Panc1 (cell line): ENCODE data around the gene TIMM9. TPM values are rescaled to one million over a fixed set of nuclear protein-coding genes. Genes with fewer than 3 reads are reported as not detected.
A peak's percentile ranks its signal among the peaks of the same experiment; 100 is the strongest.

Source experiments
- ATAC-seq: fragments of 200-7000 bp; cut with Tn5 transposase; 2 replicates; pipeline ENCODE4 v1.9.1; 2020; ENCODE audit warnings: mild to moderate bottlenecking, moderate library complexity
- BruUV-seq: library from RNA; stranded (reverse); fragments of 400-500 nt; replicated peaks from 2 replicates; lab custom pipeline; 2021; lab: Mats Ljungman, UMichigan
- CTCF ChIA-PET: fragments of 300-600 bp; sonication (Branson Sonifier 250); formaldehyde crosslinking; loops from one replicate; lab custom pipeline; 2022; ENCODE audit warnings: antibody characterized with exemption; lab: Charles Lee
- POLR2A ChIA-PET: fragments of 300-600 bp; sonication (Branson Sonifier 250); formaldehyde crosslinking; loops from one replicate; lab custom pipeline; 2022; ENCODE audit warnings: antibody characterized with exemption; lab: Charles Lee
- DNase-seq: peaks from one replicate; pipeline ENCODE4 v3.0.0-alpha.2; 2010; ENCODE audit warnings: low read depth, low spot score
- H3K27ac ChIP-seq: 2 replicates; pipeline ENCODE4 v1.5.1; 2011; ENCODE audit warnings: mild to moderate bottlenecking, low read length, inconsistent platforms
- H3K27me3 ChIP-seq: fragments of 200-500 bp; sonication (Bioruptor generic); 2 replicates; pipeline ENCODE4 v1.6.0; 2014; ENCODE audit warnings: low read length, inconsistent platforms; ENCODE audit not compliant: control insufficient read depth, insufficient read depth
- H3K36me3 ChIP-seq: fragments of 200-500 bp; sonication (Bioruptor generic); 2 replicates; pipeline ENCODE4 v1.5.1; 2014; ENCODE audit warnings: inconsistent platforms, mild to moderate bottlenecking, low read length, moderate library complexity; ENCODE audit not compliant: control insufficient read depth, insufficient read depth
- H3K4me1 ChIP-seq: 2 replicates; pipeline ENCODE4 v1.5.1; 2011; ENCODE audit warnings: inconsistent platforms, mild to moderate bottlenecking, low read length, moderate library complexity; ENCODE audit not compliant: control insufficient read depth, insufficient read depth
- H3K4me3 ChIP-seq, 2 experiments: 2 replicates each; pipeline ENCODE4 v1.5.1; 2011 to 2012; ENCODE audit warnings: low read depth in 2 of 2, low read length in 2 of 2, mild to moderate bottlenecking in 2 of 2, inconsistent platforms in 1 of 2, moderate library complexity in 1 of 2
- H3K9me3 ChIP-seq: fragments of 200-500 bp; sonication (Bioruptor generic); 2 replicates; pipeline ENCODE4 v1.5.1; 2014; ENCODE audit warnings: low read depth, mild to moderate bottlenecking, inconsistent platforms, low read length, moderate library complexity; ENCODE audit not compliant: control insufficient read depth, insufficient read depth
- POLR2AphosphoS5 ChIP-seq: IDR thresholded peaks from 2 replicates; pipeline ENCODE4 v1.6.1; 2012; ENCODE audit warnings: mild to moderate bottlenecking, low read depth, low read length, moderate library complexity
- SIN3A ChIP-seq: IDR thresholded peaks from 2 replicates; pipeline ENCODE4 v1.6.1; 2012; ENCODE audit warnings: low read depth, mild to moderate bottlenecking, low read length, moderate library complexity, borderline replicate concordance; ENCODE audit not compliant: insufficient read depth
- TCF7L2 ChIP-seq: IDR thresholded peaks from 2 replicates; pipeline ENCODE4 v1.6.1; 2011; ENCODE audit warnings: mild to moderate bottlenecking, low read depth, low read length, inconsistent platforms
- in situ Hi-C: cut with HindIII; loops from 2 replicates; pipeline ENCODE4 v1.10.0; 2016; ENCODE audit warnings: low sequenced_read_pairs, low pct_unique_long_range_greater_than_20kb
- intact Hi-C: fragments of 100-400 bp; cut with micrococcal nuclease; formaldehyde crosslinking; loops from one replicate; pipeline ENCODE4 v1.10.0; 2022; ENCODE audit not compliant: unreplicated experiment
- total RNA-seq: library from RNA; stranded (reverse); gene quantifications from one replicate; pipeline ENCODE4 v1.2.1, GENCODE V29; 2021; ENCODE audit not compliant: unreplicated experiment
- TF ChIP-seq, protein P1 (sequence below): fragments of 450-650 bp; IDR thresholded peaks from 2 replicates; pipeline ENCODE4 v1.5.1; 2017; ENCODE audit warnings: mild to moderate bottlenecking
- TF ChIP-seq, protein P2 (sequence below), 2 experiments: IDR thresholded peaks; 2 replicates each; pipeline ENCODE4 v1.6.1; 2011 to 2012; ENCODE audit warnings: low read depth in 2 of 2, control low read depth in 1 of 2, low read length in 1 of 2, mild to moderate bottlenecking in 1 of 2, moderate library complexity in 1 of 2; ENCODE audit not compliant: insufficient read depth in 1 of 2

TIMM9 gene
- total RNA-seq, 1 experiment from 2014 or later, result 34.4 TPM

DNA sequence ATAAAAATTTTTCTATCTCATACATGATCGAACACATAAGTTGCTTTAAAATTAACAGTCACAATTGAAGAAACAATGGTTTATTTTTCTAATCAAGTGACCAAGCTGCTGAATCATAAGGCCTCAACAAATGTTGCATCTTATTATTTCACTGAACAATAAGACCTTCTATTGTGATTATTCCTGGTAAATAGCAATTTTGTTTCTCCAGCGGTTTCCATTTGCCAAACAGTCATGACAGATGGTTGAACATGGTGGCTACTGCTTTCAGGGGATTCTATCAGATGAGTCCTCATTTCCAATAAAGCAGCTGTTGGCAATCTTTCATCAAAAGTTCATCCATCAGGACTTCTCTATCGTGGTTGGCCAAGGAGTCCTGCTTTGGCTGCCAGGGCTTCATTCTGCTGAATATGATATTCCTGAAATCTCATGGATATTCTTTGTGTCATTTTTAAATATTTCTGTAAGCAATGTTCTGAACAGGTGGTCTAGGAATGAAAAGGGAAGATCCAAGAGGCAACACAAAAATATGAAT is 18.6 kb downstream of the TIMM9 start:
- ChIA-PET POLR2A (no interaction called here), CTCF (no interaction called here)
- ATAC-seq (no peak), DNase-seq (no peak)
- intact Hi-C loops, result no loop called here
- Histone ChIP-seq H3K9me3 (no peaks in the 10 kb centered on the region), H3K4me1 (no peaks in the 10 kb centered on the region), H3K27ac (no peak overlapping the region), H3K4me3 (no peak overlapping the region), H3K36me3 (peaks cover 11% of the 10 kb centered on the region), H3K27me3 (no peaks in the 10 kb centered on the region)
- in situ Hi-C loops, result no loop called here
- TF ChIP-seq, protein P1, sequence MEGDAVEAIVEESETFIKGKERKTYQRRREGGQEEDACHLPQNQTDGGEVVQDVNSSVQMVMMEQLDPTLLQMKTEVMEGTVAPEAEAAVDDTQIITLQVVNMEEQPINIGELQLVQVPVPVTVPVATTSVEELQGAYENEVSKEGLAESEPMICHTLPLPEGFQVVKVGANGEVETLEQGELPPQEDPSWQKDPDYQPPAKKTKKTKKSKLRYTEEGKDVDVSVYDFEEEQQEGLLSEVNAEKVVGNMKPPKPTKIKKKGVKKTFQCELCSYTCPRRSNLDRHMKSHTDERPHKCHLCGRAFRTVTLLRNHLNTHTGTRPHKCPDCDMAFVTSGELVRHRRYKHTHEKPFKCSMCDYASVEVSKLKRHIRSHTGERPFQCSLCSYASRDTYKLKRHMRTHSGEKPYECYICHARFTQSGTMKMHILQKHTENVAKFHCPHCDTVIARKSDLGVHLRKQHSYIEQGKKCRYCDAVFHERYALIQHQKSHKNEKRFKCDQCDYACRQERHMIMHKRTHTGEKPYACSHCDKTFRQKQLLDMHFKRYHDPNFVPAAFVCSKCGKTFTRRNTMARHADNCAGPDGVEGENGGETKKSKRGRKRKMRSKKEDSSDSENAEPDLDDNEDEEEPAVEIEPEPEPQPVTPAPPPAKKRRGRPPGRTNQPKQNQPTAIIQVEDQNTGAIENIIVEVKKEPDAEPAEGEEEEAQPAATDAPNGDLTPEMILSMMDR, result no peak
- TF ChIP-seq TCF7L2 (no peak), POLR2AphosphoS5 (no peak), SIN3A (no peak)
- TF ChIP-seq, protein P2, sequence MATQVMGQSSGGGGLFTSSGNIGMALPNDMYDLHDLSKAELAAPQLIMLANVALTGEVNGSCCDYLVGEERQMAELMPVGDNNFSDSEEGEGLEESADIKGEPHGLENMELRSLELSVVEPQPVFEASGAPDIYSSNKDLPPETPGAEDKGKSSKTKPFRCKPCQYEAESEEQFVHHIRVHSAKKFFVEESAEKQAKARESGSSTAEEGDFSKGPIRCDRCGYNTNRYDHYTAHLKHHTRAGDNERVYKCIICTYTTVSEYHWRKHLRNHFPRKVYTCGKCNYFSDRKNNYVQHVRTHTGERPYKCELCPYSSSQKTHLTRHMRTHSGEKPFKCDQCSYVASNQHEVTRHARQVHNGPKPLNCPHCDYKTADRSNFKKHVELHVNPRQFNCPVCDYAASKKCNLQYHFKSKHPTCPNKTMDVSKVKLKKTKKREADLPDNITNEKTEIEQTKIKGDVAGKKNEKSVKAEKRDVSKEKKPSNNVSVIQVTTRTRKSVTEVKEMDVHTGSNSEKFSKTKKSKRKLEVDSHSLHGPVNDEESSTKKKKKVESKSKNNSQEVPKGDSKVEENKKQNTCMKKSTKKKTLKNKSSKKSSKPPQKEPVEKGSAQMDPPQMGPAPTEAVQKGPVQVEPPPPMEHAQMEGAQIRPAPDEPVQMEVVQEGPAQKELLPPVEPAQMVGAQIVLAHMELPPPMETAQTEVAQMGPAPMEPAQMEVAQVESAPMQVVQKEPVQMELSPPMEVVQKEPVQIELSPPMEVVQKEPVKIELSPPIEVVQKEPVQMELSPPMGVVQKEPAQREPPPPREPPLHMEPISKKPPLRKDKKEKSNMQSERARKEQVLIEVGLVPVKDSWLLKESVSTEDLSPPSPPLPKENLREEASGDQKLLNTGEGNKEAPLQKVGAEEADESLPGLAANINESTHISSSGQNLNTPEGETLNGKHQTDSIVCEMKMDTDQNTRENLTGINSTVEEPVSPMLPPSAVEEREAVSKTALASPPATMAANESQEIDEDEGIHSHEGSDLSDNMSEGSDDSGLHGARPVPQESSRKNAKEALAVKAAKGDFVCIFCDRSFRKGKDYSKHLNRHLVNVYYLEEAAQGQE (IDR thresholded peaks at IDR 0.05; ENCODE audit: insufficient read depth in 1 of 2, low read depth in 2 of 2, low read length in 1 of 2), result no peak
- no TSS peak for BruUV-seq

DNA sequence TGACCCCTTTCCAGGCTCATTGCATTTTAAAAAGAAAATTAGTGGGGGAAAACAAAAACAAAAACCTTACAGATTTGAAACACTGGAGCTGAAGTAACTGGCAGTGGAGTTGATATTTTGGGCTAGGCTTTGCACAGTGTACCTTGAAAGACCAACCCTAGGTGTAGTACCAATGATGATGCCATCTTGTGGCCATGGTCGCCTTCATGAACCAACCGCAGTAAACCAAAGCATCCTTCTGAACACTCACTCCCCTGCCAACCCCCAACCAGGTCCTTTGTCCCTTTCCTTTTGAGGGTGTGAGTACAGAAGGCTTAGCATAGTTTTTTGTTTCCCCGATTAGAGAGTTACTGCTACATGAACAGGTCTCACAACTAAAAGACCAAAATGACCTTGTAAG is 25.7 kb downstream of the TIMM9 start:
- intact Hi-C loops (no loop called here), in situ Hi-C loops (no loop called here)
- ChIA-PET POLR2A (no interaction called here), CTCF (no interaction called here)
- TF ChIP-seq, protein P1, result peak; percentile 35
- TF ChIP-seq POLR2AphosphoS5, result no peak
- no peak for TF ChIP-seq SIN3A
- Histone ChIP-seq H3K4me3 (no peak overlapping the region), H3K4me1 (no peaks in the 10 kb centered on the region), H3K36me3 (no peaks in the 10 kb centered on the region), H3K27me3 (no peaks in the 10 kb centered on the region), H3K9me3 (no peaks in the 10 kb centered on the region), H3K27ac (no peak overlapping the region)
- no TSS peak for BruUV-seq
- ATAC-seq (no peak; the same call in 1 of the 2 replicates), DNase-seq (no peak)
